Measurements from ENCODE around the gene DIP2B.

DIP2B gene

GRCh38 chr12:50772877-50773276 lies 268.1 kb downstream of the DIP2B start:
- DNase-seq (ENCODE audit: low read depth) = no peak

GRCh38 chr12:50775251-50775650 lies 270.5 kb downstream of the DIP2B start:
- DNase-seq (ENCODE audit: low read depth) = no peak

- DNase-seq (ENCODE audit: low read depth) = no peak
Observed at GRCh38 chr12:50776749-50777728, 272.3 kb downstream of the DIP2B start.

- DNase-seq (ENCODE audit: low read depth) = no peak
Observed at GRCh38 chr12:50778663-50779590, 274.1 kb downstream of the DIP2B start.

- no peak for DNase-seq (ENCODE audit: low read depth)
Observed at GRCh38 chr12:50780013-50780412, 275.2 kb downstream of the DIP2B start.

GRCh38 chr12:50784501-50784900 lies 279.7 kb downstream of the DIP2B start:
- DNase-seq (ENCODE audit: low read depth) = no peak

DNA sequence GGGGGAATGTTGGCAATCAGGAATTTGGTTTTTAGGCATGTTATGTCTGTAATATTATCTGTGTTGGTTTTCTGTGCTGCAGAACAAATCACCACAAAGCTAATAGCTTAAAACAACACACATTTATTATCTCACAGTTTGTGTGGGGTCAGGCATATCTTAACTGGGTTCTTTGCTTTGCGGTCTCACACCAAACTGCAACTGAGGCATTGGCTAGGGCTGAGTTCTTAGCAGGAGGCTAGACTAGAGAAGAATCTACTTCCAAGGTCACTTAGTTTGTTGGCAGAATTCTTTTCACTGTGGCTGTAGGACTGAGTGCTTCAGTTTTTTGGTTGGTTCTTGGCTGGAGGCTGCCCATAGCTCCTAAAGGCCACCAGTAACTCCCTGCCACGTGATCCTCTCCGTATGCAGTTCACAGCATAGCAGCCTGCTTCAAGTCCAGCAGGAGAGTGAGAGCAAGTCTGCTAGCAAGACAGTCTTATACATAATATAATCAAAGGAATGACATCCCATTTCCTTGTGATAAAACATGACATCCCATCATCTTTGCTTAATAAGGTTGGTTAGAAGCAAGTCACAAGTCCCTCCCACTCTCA lies 280.7 kb downstream of the DIP2B start:
- DNase-seq (ENCODE audit: low read depth) = peak; percentile 23

DNA sequence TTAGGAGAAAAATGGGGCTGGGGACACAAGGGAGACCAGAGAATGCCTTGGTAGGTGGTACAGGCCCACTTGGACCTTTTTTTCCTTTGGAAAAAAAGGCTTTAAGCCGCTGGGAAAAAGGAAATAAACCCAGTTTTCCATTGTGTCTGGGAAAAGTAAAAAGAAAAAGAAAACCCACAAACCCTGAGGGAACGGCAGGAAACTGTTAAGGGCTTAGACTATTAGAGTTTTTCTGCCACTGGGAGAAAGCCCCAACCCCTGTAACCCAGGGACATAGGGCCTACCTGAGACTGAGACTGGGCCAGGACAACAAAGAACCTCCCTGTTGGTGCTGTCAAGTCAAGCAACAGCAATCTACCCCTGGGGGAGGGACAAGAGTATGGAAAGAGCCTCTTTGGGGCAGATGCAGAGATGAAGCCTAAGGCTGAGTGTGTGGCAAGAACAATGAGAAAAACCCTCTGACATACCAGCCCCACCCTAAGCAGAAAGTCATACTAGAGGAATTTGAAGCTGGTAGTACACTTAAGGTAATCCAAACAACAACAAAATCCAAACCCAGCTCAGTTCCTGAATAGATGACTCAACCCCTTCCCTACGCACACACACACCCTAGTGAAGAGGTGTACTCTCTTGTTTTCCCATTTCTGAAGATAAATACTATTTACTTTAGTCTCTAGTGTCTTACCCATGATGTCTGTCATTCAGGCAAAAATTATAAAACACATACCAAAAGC lies 281.9 kb downstream of the DIP2B start:
- DNase-seq (ENCODE audit: low read depth) = peak; percentile 98

DNA sequence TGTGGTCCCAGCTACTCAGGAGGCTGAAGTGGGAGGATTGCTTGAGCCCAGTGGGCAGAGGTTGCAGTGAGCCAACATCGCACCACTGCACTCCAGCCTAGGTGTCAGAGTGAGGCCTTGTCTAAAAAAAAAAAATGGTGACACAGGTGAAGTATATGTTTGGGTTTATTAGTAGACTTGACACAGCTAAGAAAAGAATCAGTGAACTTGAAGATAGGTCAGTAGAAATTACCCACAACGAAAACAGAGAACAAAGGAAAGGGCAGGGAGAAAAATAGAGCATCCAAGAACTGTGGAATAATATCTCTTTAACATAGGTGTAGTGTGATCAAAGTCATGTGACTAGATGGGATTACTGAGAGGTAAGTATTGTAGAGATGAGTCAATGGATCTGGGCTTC lies 282.8 kb downstream of the DIP2B start:
- DNase-seq (ENCODE audit: low read depth) = no peak

DNA sequence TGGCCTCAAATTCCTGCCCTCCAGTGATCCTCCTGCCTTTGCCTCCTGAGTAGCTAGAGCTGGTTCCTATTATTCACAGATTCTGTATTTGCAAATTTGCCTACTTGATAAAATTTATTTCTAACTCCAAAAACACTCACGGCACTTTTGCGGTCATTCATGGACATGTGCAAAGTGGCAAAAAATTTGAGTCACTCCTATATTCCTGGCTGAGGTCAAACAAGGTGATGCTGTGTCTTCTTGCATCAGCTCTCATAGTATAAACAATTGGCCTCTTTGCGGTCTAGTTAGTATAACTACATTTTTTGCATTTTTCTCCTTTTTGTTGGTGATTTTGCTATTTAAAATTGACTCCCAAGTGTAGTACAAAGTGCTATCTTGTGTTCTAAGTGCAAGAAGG lies 283.8 kb downstream of the DIP2B start:
- DNase-seq (ENCODE audit: low read depth) = peak; percentile 99

DNA sequence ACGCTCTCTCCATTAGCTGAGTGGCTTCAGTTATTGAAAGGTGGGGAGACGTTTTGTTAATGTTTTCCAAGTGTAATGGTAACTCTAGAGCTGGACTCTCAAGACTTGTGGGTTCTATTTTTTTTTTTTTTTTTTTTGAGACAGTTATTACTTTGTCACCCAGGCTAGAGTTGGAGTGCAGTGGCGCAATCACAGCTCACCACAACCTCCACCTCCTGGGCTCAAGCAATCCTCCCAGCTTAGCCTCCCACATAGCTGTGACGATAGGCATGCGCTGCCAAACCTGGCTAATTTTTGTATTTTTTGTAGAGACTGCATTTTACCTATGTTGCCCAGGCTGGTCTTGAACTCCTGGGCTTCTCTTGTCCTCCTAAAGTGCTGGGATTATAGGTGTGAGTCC lies 285.3 kb downstream of the DIP2B start:
- DNase-seq (ENCODE audit: low read depth) = no peak

All from ELR (cell line).